Non-pigmented ciliary epithelial cell (primary cell): ENCODE measurements around the gene NANOS3.

Experiments
- DNase-seq: peaks from one replicate; pipeline ENCODE4 v3.0.0-alpha.2; 2010; ENCODE audit warnings: low read depth

Gene NANOS3

GRCh38 chr19:13876834-13877233, at the start of gene NANOS3:
TSS of gene NANOS3 (plus strand) at chr19:13877134. CDS start at chr19:13877249, 115 bp downstream.
- no peak for DNase-seq

GRCh38 chr19:13827656-13828055, 49.3 kb upstream of the NANOS3 start:
- no peak for DNase-seq

DNA sequence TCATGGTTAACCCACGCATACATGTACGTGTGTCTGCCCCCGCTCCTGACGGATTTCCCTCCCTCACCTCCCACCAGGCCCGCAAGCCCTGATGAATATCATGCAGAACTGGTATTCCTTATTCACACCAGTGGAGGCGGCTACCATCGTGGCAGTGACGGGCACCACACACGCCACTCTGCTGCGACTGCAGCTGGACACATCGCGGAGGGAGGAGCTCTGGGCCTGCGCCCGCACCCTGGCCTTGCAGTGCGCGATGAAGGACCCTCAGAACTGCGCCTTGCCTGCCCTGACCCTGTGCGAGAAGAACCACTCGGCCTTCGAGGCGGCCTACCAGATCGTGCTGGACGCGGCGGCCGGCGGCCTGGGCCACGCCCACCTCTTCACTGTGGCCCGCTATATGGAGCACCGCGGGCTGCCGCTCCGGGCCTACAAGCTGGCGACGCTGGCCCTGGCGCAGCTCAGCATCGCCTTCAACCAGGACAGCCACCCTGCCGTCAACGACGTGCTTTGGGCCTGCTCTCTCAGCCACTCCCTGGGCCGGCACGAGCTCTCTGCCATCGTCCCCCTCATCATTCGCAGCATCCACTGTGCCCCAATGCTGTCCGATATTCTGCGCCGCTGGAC, 46.7 kb upstream of the NANOS3 start:
- no peak for DNase-seq

DNA sequence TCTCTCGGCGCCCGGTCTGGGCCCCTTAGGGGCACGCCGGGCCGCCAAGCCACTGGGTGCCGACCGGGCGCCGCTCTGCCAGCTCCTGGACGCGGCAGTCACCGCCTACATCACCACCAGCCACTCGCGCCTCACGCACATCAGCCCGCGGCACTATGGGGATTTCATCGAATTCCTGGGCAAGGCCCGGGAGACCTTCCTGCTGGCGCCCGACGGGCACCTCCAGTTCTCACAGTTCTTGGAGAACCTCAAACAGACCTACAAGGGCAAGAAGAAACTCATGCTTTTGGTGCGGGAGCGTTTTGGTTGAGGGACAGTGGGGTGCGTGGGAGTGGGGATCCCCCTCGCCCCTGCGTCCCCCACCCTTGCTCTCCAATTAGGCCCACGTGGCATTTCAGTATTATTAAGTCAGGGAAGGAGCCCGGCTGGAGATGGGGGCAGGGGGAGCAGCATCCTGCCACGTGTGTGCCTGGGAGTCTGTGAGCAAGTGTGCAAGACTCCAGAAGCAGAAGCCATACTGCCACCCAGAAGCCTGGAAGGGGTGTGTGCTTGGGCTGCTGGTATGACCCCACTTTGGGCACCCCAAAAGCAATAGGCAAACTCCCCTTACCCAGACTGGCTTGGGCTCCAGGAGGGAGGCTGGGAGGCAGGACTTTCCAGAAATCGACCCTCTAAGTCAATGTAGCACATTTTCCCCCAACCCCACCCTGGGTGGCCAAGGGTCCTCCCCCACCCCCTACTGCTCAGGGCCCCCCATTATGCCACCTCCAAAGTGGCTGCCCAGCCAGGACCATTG, 46.0 kb upstream of the NANOS3 start:
- DNase-seq: no peak

DNA sequence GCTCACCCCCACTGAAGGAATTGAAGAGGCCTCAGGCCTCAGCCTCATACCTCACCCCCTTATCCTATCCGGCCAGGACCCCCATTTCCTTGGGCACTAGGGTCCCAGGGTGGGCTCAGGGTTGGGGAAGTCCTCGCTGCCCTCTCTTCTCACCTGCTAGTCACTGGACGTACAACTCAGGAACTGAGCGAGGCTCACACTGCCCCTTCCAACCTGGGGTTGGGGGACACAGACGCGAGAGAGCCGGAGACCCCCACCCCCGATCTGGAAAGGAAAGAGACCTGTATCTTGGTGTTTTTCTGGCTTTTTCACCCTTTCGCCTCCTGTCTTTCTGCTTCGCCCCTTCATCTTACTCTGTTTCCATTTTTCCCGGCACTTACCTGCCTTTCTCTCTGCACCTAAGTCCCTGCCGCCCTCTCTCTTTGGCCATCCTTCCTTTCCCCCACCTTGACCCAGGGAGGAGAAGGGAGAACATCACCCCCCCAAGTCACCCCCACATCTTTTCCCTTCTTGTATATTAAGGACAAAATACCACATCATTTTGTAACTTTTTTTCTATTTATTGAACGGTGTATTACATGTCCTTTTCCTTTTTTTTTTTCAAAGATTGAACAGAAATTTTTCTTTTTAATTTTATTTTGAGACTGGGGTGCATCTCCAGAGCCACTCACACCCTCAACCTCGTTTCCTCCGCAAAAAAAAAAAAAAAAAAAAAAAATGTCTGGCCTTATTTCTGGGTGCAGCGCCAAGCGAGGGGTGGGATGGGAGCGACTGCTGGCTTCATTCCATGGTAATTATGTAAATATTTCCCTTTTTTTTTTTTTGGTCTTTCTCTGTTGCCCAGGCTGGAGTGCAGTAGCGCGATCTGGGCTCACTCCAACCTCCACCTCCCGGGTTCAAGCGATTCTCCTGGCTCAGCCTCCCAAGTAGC, 45.1 kb upstream of the NANOS3 start:
- DNase-seq: no peak

DNA sequence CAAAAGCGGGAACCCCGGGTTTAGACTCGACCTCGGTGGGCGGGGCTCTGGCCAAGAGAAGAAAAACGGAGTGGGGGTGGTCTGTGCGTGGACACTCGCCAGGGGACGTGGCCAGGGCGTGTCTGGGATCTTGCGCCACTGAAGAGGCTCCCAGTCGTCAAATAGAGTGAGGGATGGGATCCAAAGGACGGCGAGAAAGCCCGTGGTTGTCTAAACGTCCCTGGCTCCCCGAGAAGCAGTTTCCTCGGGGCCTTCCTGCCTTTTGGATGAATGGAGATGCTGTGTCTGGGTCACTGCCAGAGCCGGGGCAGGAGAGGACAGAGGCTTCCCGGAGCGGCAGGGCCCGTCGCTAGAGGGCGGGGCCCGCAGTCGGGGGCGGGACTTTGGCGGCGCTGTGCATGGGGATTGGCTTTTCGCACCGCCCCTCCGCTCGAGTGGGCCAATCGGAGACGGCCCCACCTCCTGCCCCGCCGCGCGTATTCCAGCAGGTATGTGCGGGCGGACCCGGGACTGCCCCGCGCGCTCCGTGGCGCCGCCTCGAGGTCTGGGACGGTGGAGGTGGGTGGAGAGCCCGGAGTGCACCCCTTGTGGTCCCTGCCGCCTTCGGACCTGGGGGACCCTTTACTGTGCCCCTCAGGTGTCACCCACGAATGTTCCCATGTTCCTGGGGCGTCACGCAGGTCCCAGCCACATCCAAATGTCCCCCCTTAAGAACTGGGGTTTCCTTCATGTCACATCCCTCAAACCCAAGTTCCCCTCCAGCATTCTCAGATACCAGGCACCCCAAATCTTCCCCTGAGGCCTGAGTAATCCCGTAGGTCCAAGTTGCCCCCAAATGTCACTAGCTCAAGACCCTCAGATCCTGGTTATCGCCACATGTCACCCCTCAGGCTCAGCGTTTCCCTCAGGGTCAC, 43.3 kb upstream of the NANOS3 start:
- no peak for DNase-seq

DNA sequence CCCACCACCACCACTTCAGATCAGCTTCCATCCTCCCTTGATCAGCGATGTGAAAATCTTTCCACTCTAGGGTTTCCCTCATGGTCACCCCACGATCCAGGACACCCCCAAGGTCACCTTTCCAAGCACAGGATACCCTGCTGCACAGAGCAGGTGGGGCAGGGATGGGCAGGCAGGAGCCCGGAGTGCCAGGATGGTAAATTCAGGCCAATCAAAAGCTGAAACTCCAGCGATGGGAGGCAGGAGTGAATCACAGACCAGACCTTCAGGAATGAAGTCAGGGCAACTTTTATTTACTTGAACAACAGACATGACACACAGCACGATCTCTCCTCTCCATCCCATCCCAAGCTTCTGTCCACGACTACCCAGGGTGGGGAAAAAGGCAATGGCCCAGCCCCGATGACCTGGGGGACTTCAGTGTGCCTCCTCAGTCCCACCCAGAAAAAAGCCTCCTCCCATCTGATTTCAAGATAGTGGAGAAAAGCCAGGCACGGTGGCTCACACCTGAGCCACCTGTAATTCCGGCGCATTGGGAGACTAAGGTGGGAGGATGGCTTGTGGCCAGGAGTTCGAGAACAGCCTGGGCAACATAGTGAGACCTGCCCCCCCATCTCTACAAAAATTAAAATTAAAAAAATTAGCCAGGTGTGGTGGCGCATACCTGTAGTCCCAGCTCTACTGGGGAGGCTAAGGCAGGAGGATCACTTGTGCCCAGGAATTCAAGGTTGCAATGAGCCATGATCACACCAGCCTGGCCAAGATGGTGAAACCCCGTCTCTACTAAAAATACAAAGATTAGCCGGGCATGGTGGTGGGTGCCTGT, 42.5 kb upstream of the NANOS3 start:
- no peak for DNase-seq

- DNase-seq: no peak
Observed at GRCh38 chr19:13835791-13836723, 40.9 kb upstream of the NANOS3 start.

DNA sequence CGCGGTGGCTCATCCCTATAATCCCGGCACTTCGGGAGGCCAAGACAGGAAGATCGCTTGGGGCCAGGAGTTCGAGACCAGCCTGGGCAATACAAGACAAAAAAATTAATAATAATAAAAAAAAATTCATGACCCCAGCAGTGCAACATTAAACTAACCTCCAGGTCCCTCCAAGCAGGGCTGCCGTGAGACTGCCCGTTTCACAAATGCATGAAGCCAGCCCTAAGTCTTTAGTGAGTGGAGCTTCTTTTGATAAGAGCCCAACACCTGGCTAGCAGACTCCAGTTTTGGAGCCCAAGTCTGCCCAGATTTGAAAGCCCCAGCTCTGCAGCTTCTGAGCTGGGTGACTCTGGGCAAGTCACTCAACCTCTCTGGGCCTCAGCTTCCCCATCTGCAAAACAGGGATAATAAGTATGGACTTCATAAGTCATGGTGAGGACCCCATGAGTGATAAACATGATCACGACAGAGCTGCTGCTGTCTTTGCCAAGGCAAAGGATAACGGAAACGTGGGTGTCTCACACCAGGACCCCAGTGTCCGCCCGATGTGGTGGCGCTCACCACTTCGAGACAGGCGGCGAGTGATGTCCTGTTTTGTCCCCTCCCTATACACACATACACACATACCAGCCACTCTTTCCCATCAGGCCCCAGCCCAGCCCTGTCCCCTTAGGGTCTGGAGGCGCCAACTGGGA, 38.4 kb upstream of the NANOS3 start:
- DNase-seq: no peak

- no peak for DNase-seq
Observed at GRCh38 chr19:13839130-13839937, 37.6 kb upstream of the NANOS3 start.

- no peak for DNase-seq
Observed at GRCh38 chr19:13839938-13840304, 37.0 kb upstream of the NANOS3 start.

DNA sequence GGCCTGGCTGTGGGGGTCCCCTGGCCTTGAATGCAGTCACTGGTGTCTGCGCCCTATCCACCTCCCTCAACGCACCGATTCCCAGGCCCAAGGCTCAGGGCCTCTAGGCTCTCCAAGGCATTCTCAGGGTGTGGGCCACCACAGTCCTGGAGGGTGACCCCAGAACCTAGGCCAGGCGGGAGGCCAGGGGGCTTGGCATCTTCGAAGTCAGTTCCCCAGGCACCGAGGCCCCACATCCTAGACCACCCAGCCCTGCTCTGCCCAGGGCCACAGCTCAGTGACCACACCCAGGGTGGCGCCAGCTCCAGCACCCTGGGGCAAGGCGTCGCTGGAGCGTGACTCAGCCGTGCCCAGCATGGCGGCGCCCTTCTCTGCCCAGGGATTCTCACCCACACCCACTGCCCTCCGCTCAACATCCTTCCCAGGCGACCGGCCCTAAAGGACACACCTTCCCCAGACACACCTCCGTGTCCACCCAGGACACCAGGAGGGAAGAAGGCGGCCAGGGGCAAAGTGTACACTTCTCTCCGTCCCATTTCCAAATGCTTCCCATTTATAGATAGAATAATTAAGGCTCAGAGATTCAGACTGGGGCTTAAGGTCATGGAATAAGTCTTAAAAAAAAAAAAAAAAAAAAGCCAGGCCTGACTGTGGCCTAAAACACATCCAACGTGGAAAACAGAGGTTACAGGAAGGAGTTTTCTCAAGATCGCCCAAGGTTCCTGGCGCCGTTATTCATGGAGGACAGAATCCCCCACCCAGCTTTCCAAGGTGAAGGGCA, 36.4 kb upstream of the NANOS3 start:
- no peak for DNase-seq

- DNase-seq: no peak
Observed at GRCh38 chr19:13841086-13841961, 35.6 kb upstream of the NANOS3 start.

GRCh38 chr19:13841962-13842290, 35.0 kb upstream of the NANOS3 start:
- no peak for DNase-seq

GRCh38 chr19:13842291-13843103, 34.4 kb upstream of the NANOS3 start:
- no peak for DNase-seq
